H1 (cell line): ENCODE results near the gene JAKMIP3. TPM values are rescaled to one million over a fixed set of nuclear protein-coding genes. Genes with fewer than 3 reads are reported as not detected.

ENCODE experiments used
- CTCF ChIA-PET: fragments of 300-600 bp; sonication (Branson Sonifier 250); formaldehyde crosslinking; loops from one replicate; lab custom pipeline; 2021; ENCODE audit not compliant: partially characterized antibody; lab: Charles Lee
- POLR2A ChIA-PET: fragments of 300-600 bp; sonication (Branson Sonifier 250); formaldehyde crosslinking; loops from one replicate; lab custom pipeline; 2021; ENCODE audit warnings: inconsistent platforms; ENCODE audit not compliant: partially characterized antibody; lab: Charles Lee
- DNase-seq, 2 experiments: peaks; one replicate each; pipeline versions ENCODE4 v3.0.0 to v3.0.0-alpha.2; 2010 to 2022; ENCODE audit warnings: low spot score in 2 of 2, low read depth in 1 of 2, mixed read lengths in 1 of 2
- FAIRE-seq: peaks from 2 replicates; lab custom pipeline; 2011; peaks lifted over from hg19 to GRCh38; lab: Jason Lieb, UNC
- H2AFZ ChIP-seq: 2 replicates; pipeline ENCODE4 v1.8.1; 2012; ENCODE audit warnings: low read length, inconsistent platforms
- H2AK5ac ChIP-seq: 2 replicates; pipeline ENCODE4 v1.6.1; 2013; ENCODE audit warnings: low read depth, low read length
- H2BK120ac ChIP-seq: replicated peaks from 2 replicates; pipeline ENCODE3; 2013; ENCODE audit warnings: low read depth, low read length, inconsistent platforms
- H2BK12ac ChIP-seq: 2 replicates; pipeline ENCODE4 v1.6.1; 2013; ENCODE audit warnings: low read depth, low read length
- H2BK15ac ChIP-seq: 2 replicates; pipeline ENCODE4 v1.6.1; 2013; ENCODE audit warnings: low read length
- H2BK20ac ChIP-seq: 2 replicates; pipeline ENCODE4 v1.6.1; 2013; ENCODE audit warnings: low read length
- H2BK5ac ChIP-seq: 2 replicates; pipeline ENCODE4 v1.6.1; 2013; ENCODE audit warnings: low read depth, low read length
- H3K14ac ChIP-seq: 2 replicates; pipeline ENCODE4 v1.6.1; 2013; ENCODE audit warnings: inconsistent platforms; ENCODE audit not compliant: insufficient read length
- H3K18ac ChIP-seq: 2 replicates; pipeline ENCODE4 v1.6.1; 2013; ENCODE audit warnings: low read length; ENCODE audit errors: extremely low read depth
- H3K23ac ChIP-seq: 2 replicates; pipeline ENCODE4 v1.6.1; 2013; ENCODE audit warnings: inconsistent platforms; ENCODE audit not compliant: insufficient read length
- H3K23me2 ChIP-seq: 2 replicates; pipeline ENCODE4 v1.6.1; 2013; ENCODE audit warnings: low read depth, low read length
- H3K27ac ChIP-seq: 2 replicates; pipeline ENCODE4 v1.6.1; 2011; ENCODE audit warnings: low read depth, low read length, inconsistent platforms
- H3K27me3 ChIP-seq, 4 experiments: replicated peaks in 1 of 4; 1 replicate in 1 of 4; 2 replicates in 3 of 4; pipeline versions ENCODE4 v1.6.1 to v1.8.1; 2011 to 2013; ENCODE audit warnings: low read length in 3 of 4, mild to moderate bottlenecking in 3 of 4, inconsistent platforms in 2 of 4, mixed read lengths in 2 of 4, moderate library complexity in 1 of 4; ENCODE audit not compliant: control insufficient read depth in 3 of 4, insufficient read depth in 3 of 4; ENCODE audit errors: extremely low read depth in 1 of 4
- H3K36me3 ChIP-seq, 4 experiments: 2 replicates each; pipeline versions ENCODE4 v1.6.1 to v1.8.1; 2011 to 2013; ENCODE audit warnings: mild to moderate bottlenecking in 4 of 4, low read length in 3 of 4, moderate library complexity in 2 of 4, control low read depth in 1 of 4, inconsistent platforms in 1 of 4; ENCODE audit not compliant: insufficient read depth in 4 of 4, control insufficient read depth in 2 of 4
- H3K4ac ChIP-seq: replicated peaks from 2 replicates; pipeline ENCODE3; 2013; ENCODE audit warnings: low read length, low read depth, mixed read lengths, inconsistent platforms; ENCODE audit not compliant: insufficient read length
- H3K4me1 ChIP-seq, 4 experiments: replicated peaks in 1 of 4; 1 replicate in 1 of 4; 2 replicates in 3 of 4; pipeline versions ENCODE4 v1.6.1 to v1.8.1; 2011 to 2013; ENCODE audit warnings: low read length in 3 of 4, inconsistent platforms in 2 of 4, mixed read lengths in 1 of 4; ENCODE audit not compliant: insufficient read depth in 4 of 4, control insufficient read depth in 3 of 4
- H3K4me2 ChIP-seq, 2 experiments: 2 replicates each; pipeline versions ENCODE4 v1.6.1 to v1.8.1; 2011 to 2013; ENCODE audit warnings: low read depth in 2 of 2, low read length in 2 of 2, control low read depth in 1 of 2, inconsistent platforms in 1 of 2, mild to moderate bottlenecking in 1 of 2; ENCODE audit not compliant: insufficient read depth in 1 of 2
- H3K4me3 ChIP-seq, 4 experiments: fragments of 200-600, 300-600 bp in 1 of 4; sonication (generic), shearing (Covaris generic), sonication (Bioruptor Twin) in 1 of 4; 2 replicates each; pipeline versions ENCODE4 v1.5.1 to v1.8.1; 2011 to 2016; ENCODE audit warnings: low read length in 4 of 4, low read depth in 3 of 4, control low read depth in 2 of 4, inconsistent platforms in 2 of 4, mild to moderate bottlenecking in 2 of 4, mixed read lengths in 1 of 4, moderate library complexity in 1 of 4; ENCODE audit not compliant: insufficient read depth in 2 of 4; ENCODE audit errors: extremely low read depth in 1 of 4
- H3K56ac ChIP-seq: replicated peaks from 2 replicates; pipeline ENCODE3; 2013; ENCODE audit warnings: low read depth, mild to moderate bottlenecking, mixed read lengths, low read length, inconsistent platforms; ENCODE audit not compliant: insufficient read length
- H3K79me1 ChIP-seq: 2 replicates; pipeline ENCODE4 v1.6.1; 2013; ENCODE audit warnings: low read depth, low read length, control low read depth
- H3K79me2 ChIP-seq, 2 experiments: 2 replicates each; pipeline versions ENCODE4 v1.6.1 to v1.8.1; 2012 to 2013; ENCODE audit warnings: low read length in 2 of 2, mild to moderate bottlenecking in 2 of 2, inconsistent platforms in 1 of 2; ENCODE audit not compliant: insufficient read depth in 2 of 2, control insufficient read depth in 1 of 2
- H3K9ac ChIP-seq, 4 experiments: replicated peaks in 1 of 4; 1 replicate in 1 of 4; 2 replicates in 3 of 4; pipeline versions ENCODE4 v1.6.1 to v1.8.1; 2011 to 2013; ENCODE audit warnings: low read depth in 3 of 4, low read length in 3 of 4, control low read depth in 2 of 4, mild to moderate bottlenecking in 2 of 4, moderate library complexity in 2 of 4, inconsistent platforms in 1 of 4; ENCODE audit errors: extremely low read depth in 1 of 4
- H3K9me3 ChIP-seq, 2 experiments: 2 replicates each; pipeline versions ENCODE4 v1.6.1 to v1.8.1; 2012 to 2013; ENCODE audit warnings: mild to moderate bottlenecking in 2 of 2, moderate library complexity in 2 of 2, control low read depth in 1 of 2, inconsistent platforms in 1 of 2, low read depth in 1 of 2, low read length in 1 of 2, mixed read lengths in 1 of 2; ENCODE audit not compliant: insufficient read depth in 2 of 2
- H4K20me1 ChIP-seq, 2 experiments: replicated peaks in 1 of 2; 2 replicates each; pipeline versions ENCODE3 to v1.8.1; 2011 to 2013; ENCODE audit warnings: inconsistent platforms in 2 of 2, low read length in 2 of 2, mild to moderate bottlenecking in 1 of 2; ENCODE audit not compliant: insufficient read depth in 2 of 2, control insufficient read depth in 1 of 2
- H4K5ac ChIP-seq: 2 replicates; pipeline ENCODE4 v1.6.1; 2013; ENCODE audit warnings: low read length, low read depth, mixed read lengths, inconsistent platforms; ENCODE audit not compliant: insufficient read length
- H4K8ac ChIP-seq: 2 replicates; pipeline ENCODE4 v1.8.0; 2013; ENCODE audit warnings: mild to moderate bottlenecking, moderate library complexity, low read length, inconsistent platforms; ENCODE audit not compliant: insufficient read depth; ENCODE audit errors: extremely low read depth
- H4K91ac ChIP-seq: replicated peaks from 2 replicates; pipeline ENCODE3; 2013; ENCODE audit warnings: low read length, mixed read lengths, inconsistent platforms; ENCODE audit not compliant: insufficient read length
- BACH1 ChIP-seq: IDR thresholded peaks from 2 replicates; pipeline ENCODE4 v1.6.1; 2012; ENCODE audit warnings: low read length, improper control_type of control experiment
- CBX8 ChIP-seq: fragments of 300-800, 300-1000 bp; sonication (generic); IDR thresholded peaks from 2 replicates; pipeline ENCODE4 v1.7.1; 2016; ENCODE audit warnings: low read depth, low read length, borderline replicate concordance
- CHD2 ChIP-seq: IDR thresholded peaks from 2 replicates; pipeline ENCODE4 v1.6.1; 2012; ENCODE audit warnings: low read length, improper control_type of control experiment
- KDM5A ChIP-seq: fragments of 200-600 bp; IDR thresholded peaks from 2 replicates; pipeline ENCODE4 v1.7.1; 2012; ENCODE audit warnings: mild to moderate bottlenecking, low read length, inconsistent platforms, mixed read lengths
- NRF1 ChIP-seq: IDR thresholded peaks from 2 replicates; pipeline ENCODE4 v1.6.1; 2011; ENCODE audit warnings: mild to moderate bottlenecking, low read depth, low read length, improper control_type of control experiment
- RFX5 ChIP-seq: IDR thresholded peaks from 2 replicates; pipeline ENCODE4 v1.6.1; 2011; ENCODE audit warnings: low read depth, low read length, improper control_type of control experiment, borderline replicate concordance
- SIX5 ChIP-seq: IDR thresholded peaks from 2 replicates; pipeline ENCODE4 v1.6.1; 2011; ENCODE audit warnings: mild to moderate bottlenecking, low read depth, low read length
- SP1 ChIP-seq: IDR thresholded peaks from 2 replicates; pipeline ENCODE4 v1.6.1; 2011; ENCODE audit warnings: low read depth, low read length
- SRF ChIP-seq: IDR thresholded peaks from 2 replicates; pipeline ENCODE4 v1.6.1; 2011; ENCODE audit warnings: mild to moderate bottlenecking, low read depth, low read length, moderate library complexity
- TCF12 ChIP-seq: IDR thresholded peaks from 2 replicates; pipeline ENCODE4 v1.6.1; 2011; ENCODE audit warnings: low read depth, mild to moderate bottlenecking, low read length
- TEAD4 ChIP-seq: IDR thresholded peaks from 2 replicates; pipeline ENCODE4 v1.6.1; 2012; ENCODE audit warnings: low read depth, low read length, inconsistent platforms, mixed read lengths
- WGBS, 2 experiments: shearing (Covaris generic) in 1 of 2; methylation state at CpG; one replicate each; pipeline versions ENCODE4 v1.1.6 to v1.1.7; 2013 to 2015; ENCODE audit warnings: low lambda C conversion rate in 2 of 2, mixed read lengths in 2 of 2, inconsistent platforms in 1 of 2, low coverage in 1 of 2, missing lambda C conversion rate in 1 of 2; ENCODE audit not compliant: insufficient replicate concordance in 2 of 2, insufficient coverage in 1 of 2, insufficient read length in 1 of 2; ENCODE audit errors: extremely low coverage in 1 of 2, missing lambda C conversion rate in 1 of 2; 5-methylcytosine and 5-hydroxymethylcytosine counted together
- polyA plus RNA-seq, 7 experiments: library from polyadenylated mRNA; depleted of rRNA in 3 of 7; stranded (reverse) in 5 of 7; unstranded in 2 of 7; fragments of >200 nt in 5 of 7; fragments of 200-250 nt in 2 of 7; gene quantifications; 1 replicate in 5 of 7; 2 replicates in 1 of 7; 4 replicates in 1 of 7; pipeline versions ENCODE4 v1.2.1 to v1.2.3, GENCODE V29; 2011 to 2013; ENCODE audit warnings: missing spikeins in 2 of 7, mixed read lengths in 2 of 7
- total RNA-seq: library from RNA; stranded (reverse); fragmentation: NEBNext Ultra II Directional; extraction: Animal tissue kit (Norgen Biotek cat#: 25700); gene quantifications from 2 replicates; pipeline ENCODE4 v1.2.1, GENCODE V29; 2021
- TF ChIP-seq, protein P1 (sequence below): IDR thresholded peaks from 2 replicates; pipeline ENCODE4 v1.6.1; 2011; ENCODE audit warnings: low read depth, mild to moderate bottlenecking, low read length; ENCODE audit not compliant: insufficient read depth

Gene JAKMIP3
- total and polyA plus RNA-seq, 2 of the 8 experiments (the other 6 are each of a cell fraction or from before 2014, with no cell fraction given), result 0.83 to 0.91 TPM

DNA sequence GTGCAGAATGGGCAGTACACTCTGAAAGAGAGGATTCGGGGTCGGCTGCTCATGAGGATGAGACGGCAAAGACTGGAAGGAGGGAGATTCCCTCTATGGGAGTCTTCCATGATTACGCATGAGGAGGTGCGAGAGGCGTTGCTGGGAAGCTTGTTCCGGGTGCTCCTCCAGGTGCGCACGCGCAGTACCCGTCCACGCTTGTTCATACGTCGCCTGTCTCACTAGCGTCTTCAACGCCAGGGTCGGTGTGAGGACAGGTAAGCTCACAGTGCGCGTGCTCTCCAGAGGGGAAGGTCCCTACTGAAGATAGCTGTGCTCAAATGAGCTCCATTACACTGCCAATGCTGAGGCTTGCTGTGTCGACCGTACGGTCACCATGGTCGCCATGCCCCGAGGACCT, 44.7 kb upstream of the JAKMIP3 start:
- Histone ChIP-seq H3K79me2 (no peaks in the 10 kb centered on the region), H2BK20ac (no peak overlapping the region), H4K5ac (no peak overlapping the region), H3K14ac (no peak overlapping the region), H2BK120ac (no peak overlapping the region), H3K4me3 (no peak overlapping the region), H3K36me3 (no peaks in the 10 kb centered on the region), H3K27me3 (peaks cover 0 to 8% (median 1%) of the 10 kb centered on the region in 4 experiments; a peak in 3 of 7 replicates), H3K56ac (no peak overlapping the region), H3K9ac (no peak overlapping the region), H3K4me1 (peaks cover 2 to 8% (median 4%) of the 10 kb centered on the region in 4 experiments; a peak in 5 of 7 replicates), H2AFZ (no peak overlapping the region), H3K23me2 (no peaks in the 10 kb centered on the region), H2AK5ac (0 out of 2 replicates have a peak overlapping the region, but pooled peaks have one; percentile 58), H3K4me2 (no peak overlapping the region), H3K27ac (no peak overlapping the region), H3K18ac (no peak overlapping the region), H2BK15ac (no peak overlapping the region), H4K91ac (no peak overlapping the region), H4K8ac (no peak overlapping the region), H3K4ac (no peak overlapping the region), H2BK5ac (no peak overlapping the region), H3K9me3 (no peaks in the 10 kb centered on the region; a peak in 1 of 4 replicates), H2BK12ac (peak overlapping the region; percentile 87; the same call in 1 of the 2 replicates), H3K79me1 (peaks cover 2% of the 10 kb centered on the region; the same call in 1 of the 2 replicates), H3K23ac (no peak overlapping the region), H4K20me1 (no peaks in the 10 kb centered on the region)
- CTCF ChIA-PET, result interaction anchor here (0.9 to 6.0 kb wide), 8 partner anchors 11 to 92 kb away, joined by 3 to 86 read pairs (median 6); partner anchors contain the start of gene BNIP3
- FAIRE-seq (no peak), DNase-seq (no peak)
- no peak for TF ChIP-seq KDM5A
- TF ChIP-seq SIX5, result no peak
- TF ChIP-seq CHD2, result no peak
- no peak for TF ChIP-seq SP1
- no peak for TF ChIP-seq BACH1
- TF ChIP-seq, protein P1, sequence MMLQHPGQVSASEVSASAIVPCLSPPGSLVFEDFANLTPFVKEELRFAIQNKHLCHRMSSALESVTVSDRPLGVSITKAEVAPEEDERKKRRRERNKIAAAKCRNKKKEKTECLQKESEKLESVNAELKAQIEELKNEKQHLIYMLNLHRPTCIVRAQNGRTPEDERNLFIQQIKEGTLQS, result no peak
- no peak for TF ChIP-seq CBX8
- no peak for TF ChIP-seq SRF
- no peak for TF ChIP-seq TEAD4
- TF ChIP-seq RFX5, result no peak
- no peak for TF ChIP-seq TCF12
- TF ChIP-seq NRF1, result no peak
- WGBS, 2 experiments, result 97% methylated on average over 18 of the region's 24 CpGs; no CpG with 5 or more reads in 1 of the 2 experiments
- POLR2A ChIA-PET, result interaction anchor here (2.4 kb wide), 1 partner anchor 12 kb away, joined by 7 read pairs; no protein-coding TSS in a partner anchor
